SK-N-SH (cell line): Measurements from ENCODE around the gene GLYATL1B. TPM values are rescaled to one million over a fixed set of nuclear protein-coding genes. Genes with fewer than 3 reads are reported as not detected.

Experiments
- CTCF ChIA-PET: fragments of 300-600, 350-600 bp; formaldehyde crosslinking; extraction: SDS; loops from one replicate; lab custom pipeline; 2021; lab: Yijun Ruan, JAX
- POLR2A ChIA-PET: fragments of 350-600 bp; sonication (Branson Sonifier 250); formaldehyde crosslinking; extraction: SDS; loops from one replicate; lab custom pipeline; 2020; ENCODE audit warnings: antibody characterized with exemption, inconsistent platforms; lab: Yijun Ruan, JAX
- DNase-seq: peaks from one replicate; pipeline ENCODE4 v3.0.0; 2012
- H2AFZ ChIP-seq: fragments of 200-600 bp; sonication (generic); 2 replicates; pipeline ENCODE4 v1.8.1; 2016; ENCODE audit warnings: antibody characterized with exemption, mild to moderate bottlenecking, low read depth
- H3F3A ChIP-seq: fragments of 200-600 bp; sonication (generic); replicated peaks from 2 replicates; pipeline ENCODE3; 2016; ENCODE audit warnings: antibody characterized with exemption, mild to moderate bottlenecking; ENCODE audit not compliant: insufficient read depth
- H3K27ac ChIP-seq, 2 experiments: fragments of 200-500 bp in 1 of 2; fragments of 200-600 bp in 1 of 2; sonication (Bioruptor generic) in 1 of 2; sonication (generic), shearing (Covaris generic) in 1 of 2; 2 replicates each; pipeline versions ENCODE4 v1.5.1 to v1.6.1; 2014 to 2016; ENCODE audit warnings: low read depth in 2 of 2, inconsistent platforms in 1 of 2, low read length in 1 of 2, mild to moderate bottlenecking in 1 of 2, mixed read lengths in 1 of 2
- H3K27me3 ChIP-seq: fragments of 200-600 bp; sonication (generic), shearing (Covaris generic); 2 replicates; pipeline ENCODE4 v1.6.1; 2016; ENCODE audit warnings: mixed run types; ENCODE audit not compliant: insufficient read depth
- H3K36me3 ChIP-seq, 2 experiments: fragments of 200-500 bp in 1 of 2; fragments of 200-600 bp in 1 of 2; sonication (Bioruptor generic) in 1 of 2; sonication (generic) in 1 of 2; replicated peaks in 1 of 2; 2 replicates each; pipeline versions ENCODE3 to v1.5.1; 2014 to 2016; ENCODE audit warnings: low read length in 1 of 2, mild to moderate bottlenecking in 1 of 2; ENCODE audit not compliant: insufficient read depth in 2 of 2, control insufficient read depth in 1 of 2
- H3K4me1 ChIP-seq, 2 experiments: fragments of 200-500 bp in 1 of 2; fragments of 200-600 bp in 1 of 2; sonication (Bioruptor generic) in 1 of 2; sonication (generic), shearing (Covaris generic) in 1 of 2; 2 replicates each; pipeline versions ENCODE4 v1.5.1 to v1.6.1; 2014 to 2016; ENCODE audit warnings: low read depth in 1 of 2, low read length in 1 of 2, mixed run types in 1 of 2; ENCODE audit not compliant: insufficient read depth in 2 of 2, control insufficient read depth in 1 of 2
- H3K4me2 ChIP-seq: fragments of 200-600 bp; sonication (generic), shearing (Covaris generic); 2 replicates; pipeline ENCODE4 v1.6.1; 2017; ENCODE audit warnings: mixed run types
- H3K4me3 ChIP-seq, 2 experiments: fragments of 200-500 bp in 1 of 2; fragments of 200-600 bp in 1 of 2; sonication (Bioruptor generic) in 1 of 2; sonication (generic), shearing (Covaris generic) in 1 of 2; 2 replicates each; pipeline versions ENCODE4 v1.5.1 to v1.8.1; 2014 to 2016; ENCODE audit warnings: low read depth in 2 of 2, inconsistent platforms in 1 of 2, low read length in 1 of 2, mild to moderate bottlenecking in 1 of 2, mixed read lengths in 1 of 2, moderate library complexity in 1 of 2
- H3K79me2 ChIP-seq: fragments of 200-600 bp; sonication (generic); 2 replicates; pipeline ENCODE4 v1.8.1; 2017; ENCODE audit warnings: mild to moderate bottlenecking; ENCODE audit not compliant: insufficient read depth
- H3K9ac ChIP-seq: fragments of 200-600 bp; sonication (generic); 2 replicates; pipeline ENCODE4 v1.6.1; 2017; ENCODE audit warnings: mixed run types
- H3K9me2 ChIP-seq: fragments of 200-600 bp; sonication (generic); 2 replicates; pipeline ENCODE4 v1.6.1; 2017; ENCODE audit warnings: mixed run types
- H3K9me3 ChIP-seq: fragments of 200-600 bp; sonication (generic); 2 replicates; pipeline ENCODE4 v1.6.1; 2017; ENCODE audit warnings: mixed run types, mild to moderate bottlenecking, moderate library complexity
- H4K20me1 ChIP-seq: fragments of 200-600 bp; sonication (generic); 2 replicates; pipeline ENCODE4 v1.6.1; 2017; ENCODE audit warnings: mild to moderate bottlenecking, mixed run types; ENCODE audit not compliant: insufficient read depth
- EP300 ChIP-seq, 2 experiments: IDR thresholded peaks; 2 replicates each; pipeline versions ENCODE4 v1.4.0 to v1.6.1; 2012; ENCODE audit warnings: borderline replicate concordance in 1 of 2, low read depth in 1 of 2, low read length in 1 of 2
- GABPA ChIP-seq: IDR thresholded peaks from 2 replicates; pipeline ENCODE4 v1.4.0; 2012; ENCODE audit warnings: low read depth, mild to moderate bottlenecking
- POLR2AphosphoS5 ChIP-seq: IDR thresholded peaks from 2 replicates; pipeline ENCODE4 v1.6.1; 2012; ENCODE audit warnings: low read depth, low read length
- RAD21 ChIP-seq: IDR thresholded peaks from 2 replicates; pipeline ENCODE4 v1.6.1; 2012; ENCODE audit warnings: mild to moderate bottlenecking, low read length
- SIN3A ChIP-seq: IDR thresholded peaks from 2 replicates; pipeline ENCODE4 v1.6.1; 2012; ENCODE audit warnings: low read depth, mild to moderate bottlenecking, low read length, moderate library complexity, borderline replicate concordance
- WGBS: methylation state at CpG from one replicate; pipeline ENCODE4 v1.1.6; 2017; ENCODE audit warnings: low lambda C conversion rate; 5-methylcytosine and 5-hydroxymethylcytosine counted together
- polyA plus RNA-seq, 3 experiments: library from polyadenylated mRNA; depleted of rRNA; stranded (reverse); fragments of >200 nt; gene quantifications; 2 replicates each; pipeline ENCODE4 v1.2.3, GENCODE V29; 2012

The GLYATL1B gene
- polyA plus RNA-seq, 1 of the 3 experiments (the other 2 are of a cell fraction), result not detected

DNA sequence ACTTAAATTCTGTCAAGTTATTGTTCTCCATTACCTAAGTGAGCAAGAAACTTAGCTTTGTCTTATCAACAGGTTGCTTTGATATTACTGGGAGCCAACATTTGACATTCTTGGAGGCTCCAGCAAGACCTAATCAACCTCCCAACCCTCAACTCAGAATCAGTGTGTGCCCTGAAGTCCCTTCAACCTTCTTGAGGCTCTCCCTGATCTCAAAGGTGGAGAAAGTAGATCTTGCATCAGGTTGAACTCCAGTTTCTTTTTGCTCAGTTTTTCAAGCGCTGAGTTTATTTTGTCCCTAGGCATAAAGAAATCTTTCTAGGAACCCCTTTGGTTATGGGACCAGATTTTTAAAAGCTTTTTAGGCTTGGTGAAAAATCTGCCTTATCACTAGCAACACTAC, 58.0 kb downstream of the GLYATL1B start:
- peak overlapping the region; percentile 75 for H2AFZ ChIP-seq
- no peaks in the 10 kb centered on the region for H4K20me1 ChIP-seq
- CTCF ChIA-PET, result interaction anchor here (1.5 to 5.9 kb wide), 4 partner anchors 8 to 90 kb away, joined by 3 to 62 read pairs (median 21); no protein-coding TSS in a partner anchor
- H3K9ac ChIP-seq, result no peak overlapping the region
- DNase-seq, result no peak
- H3K36me3 ChIP-seq, result peaks cover 2 to 4% of the 10 kb centered on the region in 2 experiments
- peak overlapping the region; percentile 71 for H3K4me2 ChIP-seq
- no peaks in the 10 kb centered on the region for H3K27me3 ChIP-seq
- no peaks in the 10 kb centered on the region for H3K9me2 ChIP-seq
- peak overlapping the region in 1 of 2 experiments; percentile 71; a peak in 1 of 4 replicates for H3K27ac ChIP-seq
- no peak overlapping the region; a peak in 1 of 4 replicates for H3K4me3 ChIP-seq
- no peaks in the 10 kb centered on the region; the same call in 1 of the 2 replicates for H3K79me2 ChIP-seq
- H3K9me3 ChIP-seq, result no peaks in the 10 kb centered on the region
- TF ChIP-seq POLR2AphosphoS5 (no peak), RAD21 (no peak), SIN3A (no peak), EP300 (IDR thresholded peaks at IDR 0.05; ENCODE audit: borderline replicate concordance in 1 of 2, low read depth in 1 of 2, low read length in 1 of 2) (no peak), GABPA (no peak)
- TF ChIP-seq, all 33 proteins: peak for 0
- Histone ChIP-seq H3F3A (peaks cover 20% of the 10 kb centered on the region), H3K4me1 (peaks cover 2 to 4% of the 10 kb centered on the region in 2 experiments; a peak in 2 of 4 replicates)
- POLR2A ChIA-PET, result no interaction called here
- 86% methylated on average over 1 of the region's 1 CpG for WGBS

Other genes with a start within 250 kb of the GLYATL1B start
- gene GLYATL2, start 241.6 kb upstream of the GLYATL1B start, polyA plus RNA-seq (2012; rRNA removed), result 0.31 and 0.34 TPM in 2 replicates
- 0.21 and 0.29 TPM in 2 replicates for gene GLYATL1, start 146.8 kb upstream of the GLYATL1B start, polyA plus RNA-seq (2012; rRNA removed)
- gene FAM111B, start 20.9 kb downstream of the GLYATL1B start, polyA plus RNA-seq (2012; rRNA removed), result 0.94 and 1.0 TPM in 2 replicates
- gene FAM111A, start 56.5 kb downstream of the GLYATL1B start, polyA plus RNA-seq (2012; rRNA removed), result 5.9 and 8.7 TPM in 2 replicates
- gene DTX4, start 85.8 kb downstream of the GLYATL1B start, polyA plus RNA-seq (2012; rRNA removed), result 0.02 and 0.05 TPM in 2 replicates
- gene MPEG1, start 126.6 kb downstream of the GLYATL1B start, polyA plus RNA-seq (2012; rRNA removed), result not detected in 2 replicates